Measurements from ENCODE around the gene MMGT1.
A peak's percentile ranks its signal among the peaks of the same experiment; 100 is the strongest.
"Not testable (repeated sequence)": the region's sequence is repeated elsewhere in the genome, so short reads cannot be mapped to it uniquely, and the experiment has no call there.

Gene MMGT1

DNA sequence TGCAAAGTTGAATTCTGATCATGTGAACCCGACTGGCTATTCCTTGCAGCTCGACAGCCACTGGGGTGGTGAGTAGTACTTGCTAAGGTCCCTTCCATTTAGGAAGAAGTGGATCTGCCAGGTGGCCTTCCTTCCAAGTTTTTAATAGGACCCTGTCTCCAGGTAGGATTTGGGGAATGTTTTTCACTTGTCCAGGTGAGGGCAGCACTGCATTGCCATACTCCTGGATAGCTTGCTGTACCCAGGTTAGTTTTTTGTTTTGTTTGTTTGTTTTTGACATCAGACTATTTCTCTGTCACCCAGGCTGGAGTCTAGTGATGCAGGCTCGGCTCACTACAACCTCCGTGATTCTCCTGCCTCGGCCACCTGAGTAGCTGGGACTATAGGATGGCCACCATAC lies 50.4 kb downstream of the MMGT1 start:
- peak; percentile 6 for DNase-seq (ENCODE audit: low spot score)

DNA sequence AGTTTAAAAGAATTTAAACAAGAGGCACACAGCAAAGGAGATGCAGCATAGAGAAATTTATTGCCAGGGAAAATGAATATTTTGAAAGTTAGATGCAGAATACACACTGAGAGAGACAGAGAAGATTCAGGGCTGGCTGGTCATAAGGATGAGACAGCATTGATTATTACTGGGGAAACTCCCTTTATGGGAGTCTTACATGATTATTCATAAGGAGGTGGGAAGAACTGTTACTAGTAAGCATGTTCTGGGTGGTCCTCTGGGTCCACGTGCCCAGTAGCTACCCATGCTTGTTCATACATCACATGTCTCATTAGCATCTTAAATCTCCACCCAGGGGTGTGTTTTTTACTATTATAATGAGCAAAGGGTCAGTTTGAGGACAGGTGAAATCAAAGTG lies 53.3 kb downstream of the MMGT1 start:
- not testable (repeated sequence) for DNase-seq (ENCODE audit: low spot score)

DNA sequence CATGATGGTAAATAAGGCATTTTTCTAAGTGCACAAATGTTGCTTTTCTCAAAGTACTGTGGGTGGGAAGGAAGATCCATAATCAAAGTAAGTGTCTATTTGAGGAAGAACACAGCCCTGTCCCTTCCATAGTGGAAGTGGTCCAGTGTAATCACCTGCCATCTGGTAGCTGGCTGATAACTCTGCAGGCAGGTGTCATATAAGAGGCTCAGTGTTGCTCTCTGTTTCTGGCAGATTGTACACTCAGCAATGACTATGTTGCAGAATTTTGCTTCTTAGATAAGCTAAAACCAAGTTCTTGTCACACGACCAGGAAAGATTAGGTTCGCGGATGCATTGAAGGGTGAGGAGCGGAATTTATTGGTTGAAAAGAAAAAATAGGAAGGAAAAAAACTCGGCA lies 59.4 kb downstream of the MMGT1 start:
- DNase-seq (ENCODE audit: low spot score), result no peak

All from SW480 (cell line).